Thymus (tissue), 11 donors: ENCODE measurements around the gene MYO1H. TPM values are rescaled to one million over a fixed set of nuclear protein-coding genes. Genes with fewer than 3 reads are reported as not detected.

Experiments
- DNase-seq, 9 donors: peaks; one replicate each; pipeline ENCODE4 v3.0.0-alpha.2; 2013; ENCODE audit warnings: low spot score in 9 of 9, low read depth in 6 of 9, missing footprints in 1 of 9
- H3K27ac ChIP-seq, 2 donors: one replicate each; pipeline ENCODE4 v1.5.1; 2013; ENCODE audit warnings: control low read depth in 1 of 2, low read depth in 1 of 2, low read length in 1 of 2, mild to moderate bottlenecking in 1 of 2, moderate library complexity in 1 of 2
- H3K27me3 ChIP-seq, 2 donors: one replicate each; pipeline ENCODE4 v1.5.1; 2013; ENCODE audit warnings: low read length in 1 of 2; ENCODE audit not compliant: control insufficient read depth in 2 of 2, insufficient read depth in 1 of 2
- H3K36me3 ChIP-seq, 2 donors: one replicate each; pipeline ENCODE4 v1.5.1; 2013; ENCODE audit warnings: low read length in 1 of 2, mild to moderate bottlenecking in 1 of 2, moderate library complexity in 1 of 2; ENCODE audit not compliant: control insufficient read depth in 2 of 2, insufficient read depth in 2 of 2
- H3K4me1 ChIP-seq, 2 donors: one replicate each; pipeline ENCODE4 v1.5.1; 2013; ENCODE audit warnings: low read length in 2 of 2; ENCODE audit not compliant: control insufficient read depth in 2 of 2, insufficient read depth in 2 of 2
- H3K4me3 ChIP-seq, 2 donors: one replicate each; pipeline ENCODE4 v1.5.1; 2013; ENCODE audit warnings: low read length in 2 of 2, control low read depth in 1 of 2, mild to moderate bottlenecking in 1 of 2
- H3K9me3 ChIP-seq, 2 donors: one replicate each; pipeline ENCODE4 v1.5.1; 2013; ENCODE audit warnings: low read length in 1 of 2, mild to moderate bottlenecking in 1 of 2; ENCODE audit not compliant: control insufficient read depth in 2 of 2, insufficient read depth in 1 of 2
- WGBS: extraction: QIAGEN DNeasy Blood & Tissue Kit; methylation state at CpG from one replicate; pipeline ENCODE4 v1.1.7; 2013; 5-methylcytosine and 5-hydroxymethylcytosine counted together
- polyA plus RNA-seq: library from polyadenylated mRNA; stranded (reverse); fragments of 200-250 nt; gene quantifications from one replicate; pipeline ENCODE4 v1.2.3, GENCODE V29; 2013
- total RNA-seq: library from RNA; stranded (reverse); fragments of 120-200 nt; gene quantifications from one replicate; pipeline ENCODE4 v1.2.4, GENCODE V29; 2013
- donor health status: healthy.

The MYO1H gene
- total and polyA plus RNA-seq, 2 donors: under 0.01 to 0.14 TPM

DNA sequence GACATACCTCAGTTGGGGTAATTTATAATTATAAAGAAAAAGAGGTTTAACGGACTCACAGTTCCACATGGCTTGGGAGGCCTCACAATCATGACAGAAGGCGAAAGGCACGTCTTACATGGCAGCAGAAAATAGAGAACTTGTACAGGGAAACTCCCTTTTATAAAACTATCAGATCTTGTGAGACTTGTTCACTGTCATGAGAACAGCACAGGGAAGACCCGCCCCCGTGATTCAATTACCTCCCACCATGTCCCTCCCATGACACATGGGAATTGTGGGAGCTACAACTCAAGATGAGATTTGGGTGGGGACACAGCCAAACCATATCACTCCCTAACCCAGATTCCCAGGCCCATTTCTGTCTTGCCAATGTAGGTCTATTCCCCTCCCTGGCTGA, 22.1 kb downstream of the MYO1H start:
- H3K4me1 ChIP-seq: no peaks in the 10 kb centered on the region
- no peak overlapping the region for H3K27ac ChIP-seq
- H3K9me3 ChIP-seq: no peaks in the 10 kb centered on the region
- H3K4me3 ChIP-seq: no peak overlapping the region
- H3K27me3 ChIP-seq: peaks cover 0 to 2% of the 10 kb centered on the region in 2 donors
- WGBS: 95% methylated on average over 5 of the region's 5 CpGs
- no peak for DNase-seq
- H3K36me3 ChIP-seq: no peaks in the 10 kb centered on the region

DNA sequence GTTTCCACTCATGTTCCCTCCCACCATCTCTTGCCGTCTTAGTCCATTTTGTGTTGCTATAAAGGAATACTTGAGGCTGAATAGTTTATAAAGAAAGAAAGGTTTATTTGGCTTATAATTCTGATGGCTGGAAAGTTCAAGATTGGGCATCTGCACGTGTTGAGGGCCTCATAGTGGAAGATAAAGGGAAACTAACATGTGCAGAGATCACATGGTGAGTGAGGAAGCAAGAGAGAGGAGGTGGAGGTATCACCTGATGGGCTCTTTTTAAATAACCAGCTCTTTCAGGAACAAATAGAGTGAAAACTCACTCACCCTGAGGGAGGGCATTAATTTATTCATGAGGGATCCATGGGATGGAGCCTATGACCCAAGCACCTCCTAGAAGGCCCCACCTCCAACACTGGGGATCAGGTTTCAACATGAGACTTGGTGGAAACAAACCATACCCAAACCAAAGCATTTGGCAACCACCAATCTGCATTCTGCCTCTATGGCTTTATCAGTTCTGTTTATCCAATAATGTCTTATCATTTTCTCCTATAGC, 29.5 kb downstream of the MYO1H start:
- no peaks in the 10 kb centered on the region for H3K36me3 ChIP-seq
- no peaks in the 10 kb centered on the region for H3K4me1 ChIP-seq
- no peak for DNase-seq
- 79% methylated on average over 2 of the region's 2 CpGs for whole genome bisulfite sequencing
- H3K9me3 ChIP-seq: no peaks in the 10 kb centered on the region
- H3K27me3 ChIP-seq: no peaks in the 10 kb centered on the region
- no peak overlapping the region for H3K4me3 ChIP-seq
- no peak overlapping the region for H3K27ac ChIP-seq

DNA sequence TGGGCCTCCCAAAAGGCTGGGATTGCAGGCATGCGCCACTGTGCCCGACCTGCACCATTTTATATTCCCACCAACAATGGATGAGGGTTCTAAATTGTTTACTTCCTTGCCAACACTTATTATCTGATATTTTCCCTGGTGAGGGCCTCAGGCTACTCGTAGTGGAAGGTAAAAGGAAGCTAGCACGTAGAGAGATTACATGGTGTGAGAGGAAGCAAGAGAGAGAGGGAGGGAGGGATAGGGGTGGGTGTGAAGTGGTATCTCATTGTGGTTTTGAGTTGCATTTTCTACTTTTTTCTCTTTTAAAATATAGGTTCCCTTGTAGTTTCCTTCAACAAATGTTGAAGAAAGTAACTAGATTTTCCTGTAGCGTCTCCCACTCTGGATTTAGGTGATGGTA, 30.9 kb downstream of the MYO1H start:
- Histone ChIP-seq H3K4me3 (no peak overlapping the region), H3K4me1 (no peaks in the 10 kb centered on the region), H3K27ac (no peak overlapping the region), H3K9me3 (no peaks in the 10 kb centered on the region), H3K27me3 (no peaks in the 10 kb centered on the region), H3K36me3 (no peaks in the 10 kb centered on the region)
- DNase-seq: no peak
- WGBS: 39% methylated on average over 5 of the region's 5 CpGs

DNA sequence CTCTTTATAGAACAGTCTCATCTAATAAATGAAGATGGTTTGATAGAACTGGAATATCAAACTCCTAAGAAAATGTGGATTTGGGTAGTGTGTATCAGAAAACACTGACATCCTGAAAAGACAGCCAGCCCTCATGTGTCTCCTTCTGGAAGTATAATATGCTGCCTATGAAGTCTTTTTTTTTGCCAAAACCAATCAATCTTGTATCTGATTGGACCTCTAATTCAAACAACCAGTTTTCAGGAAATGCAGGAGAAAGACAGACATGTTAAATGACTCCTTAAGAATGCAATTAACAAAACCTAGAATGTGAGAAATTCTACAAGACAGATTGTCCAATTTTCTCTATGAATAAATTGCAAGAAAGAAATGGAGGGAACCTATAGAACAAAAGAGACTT, 34.3 kb downstream of the MYO1H start:
- Histone ChIP-seq H3K27ac (no peak overlapping the region), H3K9me3 (no peaks in the 10 kb centered on the region), H3K27me3 (peaks cover 0 to 2% of the 10 kb centered on the region in 2 donors), H3K36me3 (no peaks in the 10 kb centered on the region), H3K4me3 (no peak overlapping the region), H3K4me1 (no peaks in the 10 kb centered on the region)
- no peak for DNase-seq

DNA sequence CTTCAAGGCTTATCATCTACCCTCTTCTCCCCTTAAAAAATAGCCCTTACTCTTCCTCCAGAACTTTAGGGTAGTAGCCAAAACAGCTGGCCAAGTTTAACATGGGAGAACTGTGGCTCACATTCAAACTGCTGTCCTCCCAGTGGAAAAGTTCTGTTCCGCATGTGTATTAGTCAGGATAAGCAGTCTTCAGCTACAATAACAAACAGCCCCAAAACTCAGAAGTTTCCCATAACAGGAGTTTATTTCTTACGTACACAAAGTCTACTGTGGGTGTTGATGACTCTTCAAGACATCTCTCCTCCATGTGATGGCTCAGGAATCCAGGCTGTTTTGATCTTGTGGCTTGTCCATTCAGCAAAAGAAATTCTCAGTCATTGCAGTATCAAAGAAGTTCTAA, 35.5 kb downstream of the MYO1H start:
- Histone ChIP-seq H3K36me3 (no peaks in the 10 kb centered on the region), H3K4me3 (no peak overlapping the region), H3K4me1 (no peaks in the 10 kb centered on the region), H3K27me3 (peaks cover 0 to 2% of the 10 kb centered on the region in 2 donors), H3K27ac (no peak overlapping the region), H3K9me3 (no peaks in the 10 kb centered on the region)
- 98% methylated on average over 2 of the region's 2 CpGs for WGBS
- DNase-seq: no peak

DNA sequence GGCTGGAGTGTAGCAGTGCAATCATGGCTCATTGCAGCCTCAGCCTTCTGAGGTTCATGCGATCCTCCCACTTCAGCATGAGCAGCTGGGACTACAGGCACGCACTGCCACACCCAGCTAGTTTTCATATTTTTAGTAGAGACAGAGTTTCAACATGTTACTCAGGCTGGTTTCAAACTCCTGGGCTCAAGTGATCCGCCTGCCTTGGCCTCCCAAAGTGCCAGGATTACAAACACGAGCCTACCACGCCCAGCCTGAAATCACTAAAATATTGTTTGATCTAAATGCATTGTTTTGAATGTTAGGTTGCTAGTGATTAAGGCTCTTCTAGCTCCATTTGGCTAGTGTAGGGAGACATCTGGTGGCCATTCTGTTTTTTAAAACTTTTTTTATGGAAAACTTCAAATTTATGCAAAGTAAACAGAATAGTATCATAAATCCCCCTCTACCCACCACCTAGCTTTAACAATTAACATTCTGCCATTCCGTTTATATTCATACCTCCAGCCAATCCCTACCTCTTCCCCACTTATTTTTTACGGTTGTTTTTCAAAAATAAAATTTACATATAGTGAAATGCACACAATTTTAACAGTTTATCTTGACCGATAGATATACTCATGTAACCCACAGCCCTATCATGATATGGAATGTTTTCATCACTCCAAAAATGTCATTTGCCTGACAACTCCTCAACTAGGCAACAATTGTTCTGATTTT, 37.8 kb downstream of the MYO1H start:
- Histone ChIP-seq H3K27me3 (peaks cover 0 to 2% of the 10 kb centered on the region in 2 donors), H3K4me3 (no peak overlapping the region), H3K4me1 (no peaks in the 10 kb centered on the region), H3K9me3 (no peaks in the 10 kb centered on the region), H3K27ac (no peak overlapping the region), H3K36me3 (no peaks in the 10 kb centered on the region)
- 55% methylated on average over 8 of the region's 8 CpGs for WGBS
- peak in 3 of 9 donors; percentile 6 to 34 (median 21) for DNase-seq

DNA sequence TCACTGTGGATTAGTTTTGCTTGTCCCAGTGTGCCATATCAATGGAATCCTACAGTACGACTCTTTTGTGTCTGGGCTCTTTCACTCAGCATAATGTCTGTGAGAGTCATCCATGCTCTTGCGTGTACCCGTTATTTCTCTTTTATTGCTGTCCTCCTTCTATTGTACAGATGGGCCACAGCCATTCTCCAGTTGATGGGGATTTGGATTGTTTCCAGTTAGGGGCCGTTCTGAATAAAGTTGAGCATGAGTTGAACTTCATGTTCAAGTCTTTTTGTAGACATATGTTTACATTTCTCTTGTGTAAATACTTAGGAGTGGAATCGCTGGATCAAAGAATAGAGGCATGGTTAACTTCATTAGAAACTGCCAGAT, 38.3 kb downstream of the MYO1H start:
- Histone ChIP-seq H3K27ac (no peak overlapping the region), H3K36me3 (no peaks in the 10 kb centered on the region), H3K27me3 (peaks cover 0 to 2% of the 10 kb centered on the region in 2 donors), H3K4me1 (no peaks in the 10 kb centered on the region), H3K4me3 (no peak overlapping the region), H3K9me3 (no peaks in the 10 kb centered on the region)
- WGBS: 67% methylated on average over 5 of the region's 5 CpGs
- DNase-seq: no peak

DNA sequence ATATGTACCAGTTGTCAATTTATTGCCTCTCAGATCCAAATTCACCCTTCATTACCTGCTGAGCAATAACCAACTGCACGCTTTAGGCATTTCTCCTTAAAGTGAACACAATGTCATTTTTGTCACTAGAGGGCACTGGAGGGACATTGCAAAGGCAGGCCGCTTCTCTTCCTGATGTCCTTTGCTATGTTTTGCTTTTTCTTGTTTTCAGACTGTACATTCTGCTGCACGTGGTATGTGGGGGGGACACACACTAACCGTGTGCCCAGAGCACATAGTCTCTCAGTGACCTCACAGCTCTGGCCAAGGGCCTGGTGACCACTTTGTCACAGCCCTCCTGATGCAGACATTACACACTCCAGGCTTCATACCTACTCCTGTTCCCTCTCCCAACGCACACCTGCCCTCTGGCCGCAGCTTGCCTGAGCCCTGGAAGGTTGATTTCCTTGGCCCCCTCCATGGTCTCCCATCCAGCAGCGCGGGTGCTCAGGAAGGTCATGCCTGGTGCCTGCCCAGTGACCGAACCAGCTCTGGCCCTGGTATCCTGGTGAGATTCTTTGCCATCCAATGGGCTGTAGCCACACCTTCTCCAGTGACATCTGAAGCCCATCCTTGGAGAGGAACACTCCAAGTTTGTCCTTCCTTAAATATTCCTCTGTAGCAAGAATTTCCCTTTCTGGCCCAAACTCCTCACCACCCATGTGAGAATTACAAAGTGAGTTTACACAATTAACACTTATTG, 39.9 kb downstream of the MYO1H start:
- Histone ChIP-seq H3K4me3 (no peak overlapping the region), H3K4me1 (no peaks in the 10 kb centered on the region), H3K27ac (no peak overlapping the region), H3K9me3 (no peaks in the 10 kb centered on the region), H3K36me3 (no peaks in the 10 kb centered on the region), H3K27me3 (peaks cover 0 to 2% of the 10 kb centered on the region in 2 donors)
- peak in 2 of 9 donors; percentile 9 to 28 for DNase-seq
- 70% methylated on average over 9 of the region's 9 CpGs for WGBS

DNA sequence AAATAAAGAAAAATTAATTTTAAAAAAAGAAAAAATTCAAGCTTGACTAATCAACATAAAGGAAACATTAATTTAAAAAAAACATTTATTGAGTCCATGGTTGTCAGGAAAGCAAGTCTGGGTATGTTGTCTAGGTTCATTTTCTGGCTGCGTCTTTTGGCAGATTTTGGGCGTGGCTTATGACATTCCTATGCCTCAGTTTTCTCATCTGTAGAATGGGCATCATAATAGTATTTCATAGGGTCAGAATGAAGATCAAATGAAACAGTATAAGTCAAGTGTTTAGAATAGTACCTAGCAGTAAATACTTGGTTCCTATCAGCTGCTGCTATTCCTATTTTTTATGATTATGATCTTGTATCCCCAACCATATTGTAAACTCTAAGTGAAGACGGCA, 40.5 kb downstream of the MYO1H start:
- Histone ChIP-seq H3K36me3 (no peaks in the 10 kb centered on the region), H3K4me1 (no peaks in the 10 kb centered on the region), H3K27me3 (peaks cover 0 to 2% of the 10 kb centered on the region in 2 donors), H3K27ac (no peak overlapping the region), H3K9me3 (no peaks in the 10 kb centered on the region), H3K4me3 (no peak overlapping the region)
- 95% methylated on average over 3 of the region's 3 CpGs for WGBS
- DNase-seq: no peak
